Measurements from ENCODE around the gene PHOSPHO1. TPM values are rescaled to one million over a fixed set of nuclear protein-coding genes. Genes with fewer than 3 reads are reported as not detected.
"Not testable (repeated sequence)": the region's sequence is repeated elsewhere in the genome, so short reads cannot be mapped to it uniquely, and the experiment has no call there.

PHOSPHO1 gene, protein sequence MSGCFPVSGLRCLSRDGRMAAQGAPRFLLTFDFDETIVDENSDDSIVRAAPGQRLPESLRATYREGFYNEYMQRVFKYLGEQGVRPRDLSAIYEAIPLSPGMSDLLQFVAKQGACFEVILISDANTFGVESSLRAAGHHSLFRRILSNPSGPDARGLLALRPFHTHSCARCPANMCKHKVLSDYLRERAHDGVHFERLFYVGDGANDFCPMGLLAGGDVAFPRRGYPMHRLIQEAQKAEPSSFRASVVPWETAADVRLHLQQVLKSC
- total RNA-seq (not detected in 2 replicates), polyA plus RNA-seq (0.54 TPM in 1 of 2 replicates, not detected in the other)

DNA sequence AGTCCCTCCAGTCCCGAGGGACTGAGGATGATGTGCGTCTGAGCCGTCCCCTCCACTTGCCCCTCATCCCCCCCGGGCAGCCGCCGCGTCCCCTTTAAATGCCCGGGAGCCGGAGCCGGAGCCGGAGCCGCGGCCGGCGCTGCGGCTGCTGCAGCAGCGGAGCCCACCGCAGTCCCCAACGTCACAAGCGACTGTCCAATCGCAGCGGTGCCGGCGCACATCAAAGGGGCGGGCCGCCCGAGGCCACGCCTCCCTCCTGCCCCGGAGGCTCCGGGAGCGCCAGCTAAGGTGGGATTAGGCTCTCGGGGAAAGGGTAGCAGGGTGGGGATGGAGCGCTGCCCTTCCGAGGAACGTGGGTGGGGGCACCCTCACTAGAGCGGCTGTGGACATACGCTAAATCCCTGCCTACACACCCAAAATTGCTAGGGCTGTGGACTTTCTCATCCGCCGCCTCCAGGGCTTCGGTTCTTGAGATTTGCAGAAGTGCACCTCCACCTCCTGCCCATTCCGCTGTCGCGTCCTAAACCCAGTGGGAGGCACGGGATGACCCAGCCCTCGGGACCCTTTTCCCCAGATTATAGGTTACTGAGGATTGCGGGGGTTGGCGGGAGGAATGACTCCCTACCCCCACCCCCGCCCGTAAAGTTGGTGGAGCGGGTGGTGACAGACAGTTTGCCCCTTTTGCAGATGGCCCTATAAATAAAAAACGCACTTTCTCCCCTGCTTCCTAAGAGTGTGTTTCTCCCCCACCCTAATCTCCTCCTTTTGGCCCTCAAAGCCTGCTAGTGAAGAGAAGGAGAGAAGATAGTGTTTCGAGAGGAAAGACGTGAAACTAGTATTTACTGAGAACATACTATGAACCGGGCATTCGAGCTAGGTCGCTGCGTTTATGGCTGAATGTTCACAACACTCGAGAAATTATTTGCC lies at the start of gene PHOSPHO1:
PHOSPHO1 (minus strand) TSS at position 152 of the 927 bp plus-strand sequence. CDS start 4,096 bp downstream, outside the sequence.
- peak within 1 kb of the TSS; percentile 47 for H2AFZ ChIP-seq

DNA sequence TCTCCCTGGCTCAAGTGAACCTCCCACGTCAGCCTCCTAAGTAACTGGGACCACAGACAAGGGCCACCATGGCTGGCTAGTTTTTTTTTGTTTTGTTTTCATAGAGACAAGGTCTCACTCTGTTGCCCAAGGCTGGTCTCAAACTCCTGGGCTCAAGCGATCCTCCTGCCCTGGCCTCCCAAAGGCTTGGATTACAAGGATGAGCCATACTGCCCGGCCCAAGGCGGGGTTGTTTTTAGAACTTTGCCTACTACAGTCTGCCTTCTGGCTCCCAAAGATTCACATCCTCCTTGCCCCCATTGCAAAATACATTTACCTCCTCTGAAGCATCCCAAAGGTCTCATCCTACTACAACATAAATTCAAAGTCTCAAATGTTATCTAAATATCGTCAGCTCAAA lies 49.5 kb upstream of the PHOSPHO1 start:
- no peaks in the 10 kb centered on the region for H3K79me2 ChIP-seq
- 90% methylated on average over 5 of the region's 5 CpGs for WGBS (ENCODE audit: low lambda C conversion rate, missing lambda C conversion rate)
- TF ChIP-seq EZH2phosphoT487 (IDR thresholded peaks at IDR 0.05; ENCODE audit: low read depth, severe bottlenecking, unreplicated experiment) (no peak), EZH2 (IDR thresholded peaks at IDR 0.05; ENCODE audit: borderline replicate concordance) (no peak)
- TF ChIP-seq, protein P1, sequence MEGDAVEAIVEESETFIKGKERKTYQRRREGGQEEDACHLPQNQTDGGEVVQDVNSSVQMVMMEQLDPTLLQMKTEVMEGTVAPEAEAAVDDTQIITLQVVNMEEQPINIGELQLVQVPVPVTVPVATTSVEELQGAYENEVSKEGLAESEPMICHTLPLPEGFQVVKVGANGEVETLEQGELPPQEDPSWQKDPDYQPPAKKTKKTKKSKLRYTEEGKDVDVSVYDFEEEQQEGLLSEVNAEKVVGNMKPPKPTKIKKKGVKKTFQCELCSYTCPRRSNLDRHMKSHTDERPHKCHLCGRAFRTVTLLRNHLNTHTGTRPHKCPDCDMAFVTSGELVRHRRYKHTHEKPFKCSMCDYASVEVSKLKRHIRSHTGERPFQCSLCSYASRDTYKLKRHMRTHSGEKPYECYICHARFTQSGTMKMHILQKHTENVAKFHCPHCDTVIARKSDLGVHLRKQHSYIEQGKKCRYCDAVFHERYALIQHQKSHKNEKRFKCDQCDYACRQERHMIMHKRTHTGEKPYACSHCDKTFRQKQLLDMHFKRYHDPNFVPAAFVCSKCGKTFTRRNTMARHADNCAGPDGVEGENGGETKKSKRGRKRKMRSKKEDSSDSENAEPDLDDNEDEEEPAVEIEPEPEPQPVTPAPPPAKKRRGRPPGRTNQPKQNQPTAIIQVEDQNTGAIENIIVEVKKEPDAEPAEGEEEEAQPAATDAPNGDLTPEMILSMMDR (IDR thresholded peaks at IDR 0.05; ENCODE audit: poor library complexity): no peak
- H3K4me1 ChIP-seq (ENCODE audit: insufficient read depth): no peaks in the 10 kb centered on the region
- no peaks in the 10 kb centered on the region for H3K36me3 ChIP-seq (replicated peaks; ENCODE audit: insufficient read depth, low read depth)
- no peak overlapping the region for H3K4me2 ChIP-seq
- H3K4me3 ChIP-seq: no peak overlapping the region
- no peak overlapping the region for H3K27ac ChIP-seq
- H2AFZ ChIP-seq: no peak overlapping the region
- no peaks in the 10 kb centered on the region for H3K27me3 ChIP-seq
- H4K20me1 ChIP-seq (ENCODE audit: insufficient read depth, poor library complexity, severe bottlenecking): no peaks in the 10 kb centered on the region
- DNase-seq (ENCODE audit: low spot score): no peak
- H3K9me2 ChIP-seq (replicated peaks; ENCODE audit: insufficient read depth): no peaks in the 10 kb centered on the region
- no peaks in the 10 kb centered on the region for H3K9me3 ChIP-seq (ENCODE audit: low read depth)

More for the DNA sequence above, at the start of gene PHOSPHO1:
- Histone ChIP-seq H3K4me3 (peak within 1 kb of the TSS; percentile 17), H3K4me1 (ENCODE audit: insufficient read depth) (peaks cover 6% of the 10 kb centered on the region), H3K27ac (no peak within 1 kb of the TSS), H3K4me2 (peak within 1 kb of the TSS; percentile 95), H3K79me2 (no peaks in the 10 kb centered on the region), H3K27me3 (peaks cover 41% of the 10 kb centered on the region), H4K20me1 (ENCODE audit: insufficient read depth, poor library complexity, severe bottlenecking) (no peaks in the 10 kb centered on the region), H3K9me2 (replicated peaks; ENCODE audit: insufficient read depth) (no peaks in the 10 kb centered on the region), H3K9me3 (ENCODE audit: low read depth) (no peaks in the 10 kb centered on the region), H3K36me3 (replicated peaks; ENCODE audit: insufficient read depth, low read depth) (no peaks in the 10 kb centered on the region)
- peak; percentile 91 for DNase-seq (ENCODE audit: low spot score)
- WGBS (ENCODE audit: low lambda C conversion rate, missing lambda C conversion rate): 6% methylated on average over 48 of the region's 58 CpGs
- TF ChIP-seq EZH2phosphoT487 (IDR thresholded peaks at IDR 0.05; ENCODE audit: low read depth, severe bottlenecking, unreplicated experiment): no peak
- peak; percentile 33 for TF ChIP-seq EZH2 (IDR thresholded peaks at IDR 0.05; ENCODE audit: borderline replicate concordance)

DNA sequence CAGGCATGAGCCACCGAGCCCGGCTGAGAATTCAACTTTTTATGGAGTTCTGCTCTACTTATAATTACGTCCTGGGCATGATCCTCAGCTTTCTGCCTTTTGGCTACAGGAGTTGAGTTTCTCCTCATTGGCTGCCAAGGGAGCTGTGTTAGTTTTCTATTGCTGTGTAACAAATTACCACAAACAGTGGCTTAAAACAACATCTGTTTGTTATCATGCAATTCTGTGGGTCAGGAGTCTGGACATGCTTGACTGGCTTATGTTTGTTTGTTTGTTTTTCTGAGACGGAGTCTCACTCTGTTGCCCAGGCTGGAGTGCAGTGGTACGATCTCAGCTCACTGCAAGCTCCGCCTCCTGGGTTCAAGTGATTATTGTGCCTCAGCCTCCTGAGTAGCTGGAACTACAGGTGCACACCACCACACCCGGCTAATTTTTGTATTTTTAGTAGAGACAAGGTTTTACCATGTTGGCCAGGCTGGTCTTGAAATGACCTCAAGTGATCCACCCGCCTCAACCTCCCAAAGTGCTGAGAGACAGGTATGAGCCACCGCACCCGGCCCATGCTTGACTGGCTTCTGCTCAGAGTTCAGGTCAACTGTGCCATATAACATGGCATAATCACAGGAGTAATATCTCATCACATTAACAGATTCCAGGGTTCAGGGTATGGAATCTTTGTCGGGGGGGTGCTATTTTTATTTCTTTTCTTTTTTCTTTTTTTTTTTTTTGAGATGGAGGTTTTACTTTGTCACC lies 48.9 kb upstream of the PHOSPHO1 start:
- H3K4me2 ChIP-seq; H4K20me1 ChIP-seq (ENCODE audit: insufficient read depth, poor library complexity, severe bottlenecking); H3K36me3 ChIP-seq (replicated peaks; ENCODE audit: insufficient read depth, low read depth); H3K79me2 ChIP-seq; H3K9me2 ChIP-seq (replicated peaks; ENCODE audit: insufficient read depth); H3K27me3 ChIP-seq; H3K4me1 ChIP-seq (ENCODE audit: insufficient read depth); H3K4me3 ChIP-seq; H2AFZ ChIP-seq; DNase-seq (ENCODE audit: low spot score); H3K27ac ChIP-seq; H3K9me3 ChIP-seq (ENCODE audit: low read depth): not testable (repeated sequence)
- 82% methylated on average over 11 of the region's 11 CpGs for WGBS (ENCODE audit: low lambda C conversion rate, missing lambda C conversion rate)

DNA sequence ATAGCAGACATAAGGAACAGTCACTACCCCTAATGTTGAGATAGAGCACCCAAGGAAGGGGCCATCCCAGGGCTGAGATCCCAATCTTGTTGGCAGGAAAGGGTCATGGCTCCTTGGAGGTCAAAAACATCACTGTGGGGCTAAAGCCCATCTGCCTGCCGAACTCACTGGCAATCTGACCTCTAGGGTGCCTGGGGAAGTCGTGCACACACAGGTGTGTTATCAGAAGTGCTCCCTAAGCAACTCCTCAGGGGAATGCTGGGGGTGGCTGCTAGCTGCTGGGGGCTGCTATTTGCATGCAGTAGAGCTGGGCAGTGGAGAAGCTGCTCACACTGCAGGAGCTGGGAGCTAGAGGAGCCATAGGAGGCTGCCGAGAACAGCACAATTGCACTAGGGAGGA lies 47.5 kb upstream of the PHOSPHO1 start:
- TF ChIP-seq EZH2 (IDR thresholded peaks at IDR 0.05; ENCODE audit: borderline replicate concordance) (no peak), EZH2phosphoT487 (IDR thresholded peaks at IDR 0.05; ENCODE audit: low read depth, severe bottlenecking, unreplicated experiment) (no peak)
- TF ChIP-seq, protein P1 (IDR thresholded peaks at IDR 0.05; ENCODE audit: poor library complexity): no peak
- no peaks in the 10 kb centered on the region for H3K27me3 ChIP-seq

More for the DNA sequence above, 47.5 kb upstream of the PHOSPHO1 start:
- 41% methylated on average over 3 of the region's 3 CpGs for WGBS (ENCODE audit: low lambda C conversion rate, missing lambda C conversion rate)
- Histone ChIP-seq H3K79me2 (no peaks in the 10 kb centered on the region), H3K4me2 (no peak overlapping the region), H3K4me3 (no peak overlapping the region), H4K20me1 (ENCODE audit: insufficient read depth, poor library complexity, severe bottlenecking) (no peaks in the 10 kb centered on the region), H3K9me2 (replicated peaks; ENCODE audit: insufficient read depth) (no peaks in the 10 kb centered on the region), H3K4me1 (ENCODE audit: insufficient read depth) (no peaks in the 10 kb centered on the region), H3K27ac (no peak overlapping the region), H2AFZ (no peak overlapping the region), H3K9me3 (ENCODE audit: low read depth) (no peaks in the 10 kb centered on the region), H3K36me3 (replicated peaks; ENCODE audit: insufficient read depth, low read depth) (no peaks in the 10 kb centered on the region)
- no peak for DNase-seq (ENCODE audit: low spot score)

Measured in hepatocyte (in vitro differentiated cells).